Cerebellar nuclear complex (tissue), 1 donor: ENCODE results near the gene PTX4.

Experiments
- DNase-seq, 2 experiments: peaks; one replicate each; lab custom pipeline; 2025; lab: John Stamatoyannopoulos, UW

Gene PTX4

GRCh38 chr16:1459967-1460366 is 28.8 kb downstream of the PTX4 start:
- DNase-seq = no peak

- DNase-seq = no peak
Observed at GRCh38 chr16:1458977-1459341, 29.8 kb downstream of the PTX4 start.

DNA sequence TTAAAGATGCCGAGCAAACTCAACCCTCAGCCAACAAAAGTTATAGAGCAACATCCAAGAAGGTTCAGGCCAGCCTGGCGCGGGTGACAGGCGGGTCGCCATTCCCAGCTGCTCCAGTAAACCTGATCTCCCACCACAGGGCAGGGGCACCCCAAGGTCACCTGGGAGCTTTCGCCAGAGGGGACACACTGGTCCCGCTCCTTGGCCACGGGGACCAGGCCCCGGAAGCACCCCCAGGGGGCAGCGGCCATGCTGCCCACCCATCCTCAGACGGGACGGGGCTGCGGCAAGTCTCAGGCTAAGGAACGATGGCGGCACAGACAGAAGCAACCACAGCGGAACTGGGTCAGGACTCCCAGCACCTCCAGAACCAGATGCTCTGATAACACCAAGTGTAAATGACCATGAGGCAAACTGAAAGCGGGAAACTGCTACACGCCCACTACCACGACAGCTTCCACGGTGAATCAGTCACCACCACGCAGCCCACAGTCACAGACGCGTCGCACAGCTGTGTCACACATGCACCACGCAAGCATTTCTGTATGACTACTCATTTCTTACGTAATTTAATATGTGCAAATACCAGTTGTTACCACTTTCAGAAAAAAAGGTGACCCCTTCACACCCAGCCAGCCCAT is 30.3 kb downstream of the PTX4 start:
- DNase-seq = no peak

DNA sequence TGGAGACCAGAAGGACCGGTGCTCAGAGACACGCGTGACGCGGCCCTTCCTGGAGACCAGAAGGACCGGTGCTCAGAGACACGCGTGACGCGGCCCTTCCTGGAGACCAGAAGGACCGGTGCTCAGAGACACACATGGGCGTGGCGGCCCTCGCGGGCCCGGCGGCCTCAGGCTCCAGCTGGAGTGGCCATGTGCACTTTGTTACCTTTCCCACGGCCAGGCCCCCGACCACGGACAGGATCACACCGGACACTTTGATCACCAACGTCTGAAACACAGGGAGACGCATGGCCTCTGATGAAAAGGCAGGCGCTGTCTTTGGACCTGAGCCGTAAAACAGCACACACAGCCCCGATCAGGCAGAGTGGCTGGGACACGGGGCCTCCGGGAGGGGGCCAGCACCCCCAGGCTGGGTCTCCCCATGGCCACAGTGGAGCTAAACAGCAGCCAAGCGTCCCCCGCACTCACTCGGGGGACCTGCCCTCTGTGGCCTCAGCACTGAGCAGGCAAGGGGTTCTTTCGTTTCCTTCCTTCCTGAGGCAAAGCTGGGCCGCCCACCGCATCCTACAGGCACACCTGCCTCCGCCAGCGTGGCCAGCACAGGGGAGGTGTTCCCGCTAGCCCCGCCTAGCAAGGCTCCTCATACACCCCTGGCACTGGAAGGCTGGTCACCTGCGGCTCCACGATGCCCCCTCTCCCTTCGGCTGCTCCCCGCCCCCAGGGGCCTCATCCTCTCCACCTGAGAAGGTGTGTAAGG is 31.1 kb downstream of the PTX4 start:
- no peak for DNase-seq

DNA sequence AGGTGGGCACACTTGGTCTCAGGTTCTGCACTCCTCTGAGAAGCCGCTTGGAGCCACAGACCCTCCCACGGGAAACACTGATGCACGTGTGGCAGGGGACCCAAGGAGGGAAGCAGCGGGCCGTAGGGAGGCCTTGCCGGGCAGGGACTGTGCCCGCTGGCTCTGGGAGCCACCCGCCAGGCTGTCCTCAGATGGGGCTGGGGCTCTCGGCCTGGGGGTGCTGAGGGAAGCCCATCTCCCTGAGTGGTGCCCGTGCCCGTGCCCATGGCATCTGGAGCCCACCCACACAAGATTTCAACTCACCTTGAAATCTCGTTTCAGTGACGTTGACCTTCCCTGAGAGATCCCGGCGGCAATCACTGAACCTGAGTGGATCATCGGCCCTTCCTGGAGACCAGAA is 31.8 kb downstream of the PTX4 start:
- no peak for DNase-seq

DNA sequence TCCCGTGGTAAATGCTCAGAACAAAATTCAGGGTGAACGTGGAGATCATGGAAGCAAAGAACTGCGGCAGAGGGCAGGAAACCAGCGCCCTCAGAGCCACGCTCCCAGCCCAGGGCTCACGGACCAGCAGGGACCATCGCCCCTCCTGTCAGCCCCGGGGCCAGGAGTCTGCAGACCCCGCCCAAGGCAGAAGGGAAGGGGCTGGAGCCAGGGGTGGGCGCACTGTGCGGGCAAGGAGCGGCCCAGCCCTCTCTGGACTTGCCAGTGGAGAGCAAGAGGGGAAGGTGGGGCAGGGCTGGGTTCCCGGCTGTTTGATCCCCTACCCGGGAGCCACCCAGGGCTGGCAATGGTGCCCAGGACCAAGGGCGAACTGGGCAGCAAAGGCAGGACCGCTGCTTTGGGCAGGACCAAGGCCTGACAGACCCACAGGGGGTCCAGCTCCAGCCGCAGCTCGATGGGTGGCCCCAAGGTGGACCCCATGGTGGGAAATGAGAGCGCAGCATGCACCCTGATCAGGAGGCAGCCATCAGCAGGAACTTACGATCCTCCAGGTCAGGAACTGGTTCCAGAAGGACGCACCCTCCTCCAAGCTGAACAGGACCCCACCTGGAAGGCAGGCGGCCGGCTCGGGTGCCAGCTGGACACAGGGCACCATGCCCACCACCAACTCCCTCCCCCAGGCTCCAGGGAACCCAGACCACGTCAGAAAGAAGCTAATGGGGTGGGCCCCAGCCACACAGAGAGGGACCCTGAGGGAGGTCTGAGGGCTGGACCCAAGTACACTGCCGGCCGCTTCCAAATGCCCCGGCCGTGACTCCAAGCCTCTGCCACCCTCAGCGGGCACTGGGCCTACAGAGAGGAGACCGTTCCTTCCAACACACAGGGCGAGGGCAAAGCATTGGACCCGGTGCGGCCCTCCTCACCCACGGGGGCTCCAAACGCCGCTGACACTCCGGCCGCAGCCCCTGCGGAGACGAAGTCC is 33.3 kb downstream of the PTX4 start:
- no peak for DNase-seq

- no peak for DNase-seq
Observed at GRCh38 chr16:1454561-1454960, 34.2 kb downstream of the PTX4 start.

DNA sequence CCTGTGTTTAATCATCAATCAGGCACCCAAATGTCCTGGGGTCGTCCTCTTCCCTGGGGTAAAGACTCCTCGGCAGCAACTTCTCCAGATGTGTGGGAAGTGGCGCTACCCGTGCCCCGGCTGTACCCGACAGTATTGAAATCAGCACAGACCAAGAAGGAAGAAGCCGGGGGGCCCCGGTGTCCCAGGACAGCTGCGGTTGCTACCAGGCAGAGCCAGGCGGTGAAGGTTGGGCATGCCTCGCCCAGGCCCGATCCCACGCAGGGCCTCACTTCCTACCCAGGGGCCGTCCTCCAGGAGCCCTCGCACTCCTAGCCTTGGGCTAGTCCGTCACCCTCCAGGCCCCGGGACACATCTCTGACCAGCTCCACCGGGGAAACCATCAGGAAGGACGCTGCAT is 35.4 kb downstream of the PTX4 start:
- no peak for DNase-seq

- no peak for DNase-seq
Observed at GRCh38 chr16:1452530-1452929, 36.2 kb downstream of the PTX4 start.

- DNase-seq = no peak
Observed at GRCh38 chr16:1451702-1452392, 36.9 kb downstream of the PTX4 start.

- no peak for DNase-seq
Observed at GRCh38 chr16:1450841-1451240, 37.9 kb downstream of the PTX4 start.

- no peak for DNase-seq
Observed at GRCh38 chr16:1450218-1450617, 38.5 kb downstream of the PTX4 start.

GRCh38 chr16:1449201-1449788 is 39.4 kb downstream of the PTX4 start:
- no peak for DNase-seq

DNA sequence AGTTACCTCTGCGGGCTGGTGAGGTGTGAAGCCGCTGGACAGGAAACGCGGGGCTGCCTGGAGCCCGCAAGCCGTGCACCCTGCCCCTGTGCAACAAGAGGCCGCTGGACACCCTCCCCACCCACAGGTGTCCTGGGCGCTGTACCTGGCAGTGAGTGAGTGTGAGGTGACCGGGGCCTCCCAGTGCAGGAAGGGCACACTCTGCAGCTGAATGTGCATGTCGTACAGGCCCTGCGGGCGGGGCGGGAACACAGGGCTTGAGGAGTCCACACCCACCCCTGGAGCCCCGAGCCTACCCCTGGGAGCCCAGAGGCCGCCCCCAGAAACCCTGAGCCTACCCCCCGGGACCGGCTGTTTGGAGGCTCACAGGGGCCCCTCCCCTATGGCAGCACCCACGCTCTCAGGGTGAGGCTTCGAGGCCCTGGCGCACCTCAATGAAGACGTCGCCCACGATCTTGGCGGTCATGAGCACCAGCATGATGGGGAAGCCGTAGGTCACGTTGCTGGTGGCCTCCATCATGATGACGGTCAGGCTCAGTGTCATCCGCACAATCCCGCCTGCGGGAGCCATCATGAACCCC is 40.1 kb downstream of the PTX4 start:
- DNase-seq = no peak

GRCh38 chr16:1447965-1448364 is 40.8 kb downstream of the PTX4 start:
- no peak for DNase-seq

- DNase-seq = no peak
Observed at GRCh38 chr16:1446296-1447080, 42.3 kb downstream of the PTX4 start.

DNA sequence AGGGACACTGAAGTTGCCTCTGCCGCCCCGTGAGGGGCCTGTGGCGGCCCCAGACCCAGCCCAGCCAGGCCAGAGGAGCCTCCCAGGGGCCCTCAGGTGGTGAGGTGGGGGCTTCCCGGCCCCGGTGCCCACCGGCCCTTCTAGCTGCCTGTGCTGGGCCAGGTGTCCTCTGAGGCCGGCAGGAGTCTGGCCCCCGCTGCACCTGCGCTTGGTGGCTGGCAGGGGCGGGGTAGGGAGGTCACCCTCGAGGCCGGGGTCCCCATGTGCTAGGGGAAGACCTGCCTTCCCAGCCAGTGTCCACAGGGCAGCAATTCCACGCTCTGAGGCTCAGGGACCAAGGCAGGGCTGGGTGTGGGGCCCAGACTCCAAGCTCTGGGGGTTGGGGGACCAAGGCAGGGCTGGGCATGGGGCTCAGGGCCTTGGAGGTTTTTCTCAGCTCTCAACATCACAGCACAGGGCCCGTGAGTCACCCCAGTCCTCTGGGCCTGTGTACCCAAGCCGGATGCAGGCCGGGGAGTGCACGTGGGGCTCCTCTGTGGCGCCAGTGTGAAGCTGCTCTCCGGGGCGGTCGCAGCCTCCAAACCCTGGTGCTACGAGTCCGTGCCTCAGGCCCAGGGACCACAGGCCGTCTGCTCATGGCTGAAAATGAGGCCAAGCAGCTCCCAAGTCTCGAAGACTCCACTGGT is 43.1 kb downstream of the PTX4 start:
- no peak for DNase-seq

GRCh38 chr16:1444730-1445517 is 43.8 kb downstream of the PTX4 start:
- DNase-seq = no peak
